Measurements from ENCODE around the gene POLR2J. TPM values are rescaled to one million over a fixed set of nuclear protein-coding genes. Genes with fewer than 3 reads are reported as not detected.

POLR2J gene
- total RNA-seq, 5 donors from 2014 or later (not counting 1 experiment from before 2014, with no cell fraction given), result 35.2 to 53.7 (median 42.3) TPM

DNA sequence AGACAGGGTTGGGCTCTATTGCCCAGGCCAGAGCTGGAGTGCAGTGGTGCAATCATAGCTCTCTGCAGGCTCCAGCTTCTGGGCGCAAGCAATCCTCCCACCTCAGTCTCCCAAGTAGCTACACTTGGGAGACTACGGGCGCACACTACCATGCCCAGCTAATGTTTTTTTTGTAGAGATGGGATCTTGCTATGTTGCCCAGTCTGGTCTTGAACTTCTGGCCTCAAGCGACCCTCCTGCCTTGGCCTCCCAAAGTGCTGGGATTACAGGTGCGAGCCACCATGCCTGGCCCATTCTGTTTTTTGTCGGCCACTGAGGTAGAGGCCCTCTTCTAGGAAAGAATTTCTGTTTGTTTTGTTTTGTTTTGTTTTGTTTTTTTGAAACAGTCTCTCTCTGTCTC lies 26.3 kb downstream of the POLR2J start:
- DNase-seq (no peak), ATAC-seq (replicated peaks in 1 of 4) (no peak)
- no peak overlapping the region for H3K4me3 Mint-ChIP-seq
- H3K4me1 Mint-ChIP-seq, result peaks cover 0 to 4% (median 0%) of the 10 kb centered on the region in 3 donors
- no peak overlapping the region for H3K27ac Mint-ChIP-seq
- ChIA-PET CTCF (interaction anchor here (0.7 kb wide), 3 partner anchors 37 to 1291 kb away, joined by 3 to 4 read pairs (median 4); no protein-coding TSS in a partner anchor), POLR2A (interaction anchor here in 1 of 2 donors (0.6 kb wide), 1 partner anchor 64 kb away, joined by 4 read pairs; no protein-coding TSS in a partner anchor)
- H3K9me3 Mint-ChIP-seq, result no peaks in the 10 kb centered on the region
- H3K4me3 ChIP-seq (ENCODE audit: control insufficient read depth in 1 of 2, extremely low read depth in 1 of 2, low read length in 1 of 2), result no peak overlapping the region
- H3K27me3 Mint-ChIP-seq, result no peaks in the 10 kb centered on the region
- H3K36me3 ChIP-seq (ENCODE audit: control insufficient read depth in 2 of 2, extremely low read depth in 1 of 2, insufficient read depth in 1 of 2, low read length in 1 of 2), result peaks cover 17 to 19% of the 10 kb centered on the region in 2 donors
- no peaks in the 10 kb centered on the region for H3K27me3 ChIP-seq (replicated peaks in 1 of 2; ENCODE audit: control insufficient read depth in 2 of 2, extremely low read depth in 1 of 2, insufficient read depth in 2 of 2, low read length in 1 of 2)
- peaks cover 0 to 3% of the 10 kb centered on the region in 2 experiments for H3K4me1 ChIP-seq (ENCODE audit: control insufficient read depth in 1 of 2, extremely low read depth in 1 of 2, insufficient read depth in 2 of 2, low read length in 2 of 2)
- H3K9me3 ChIP-seq, result no peaks in the 10 kb centered on the region
- 96% methylated on average over 4 of the region's 6 CpGs for WGBS (ENCODE audit: insufficient coverage)
- no peak overlapping the region for H3K27ac ChIP-seq (ENCODE audit: low read length)
- peaks cover 5% of the 10 kb centered on the region for H3K36me3 Mint-ChIP-seq

- Histone ChIP-seq H3K9me3 (no peaks in the 10 kb centered on the region), H3K27me3 (replicated peaks in 1 of 2; ENCODE audit: control insufficient read depth in 2 of 2, extremely low read depth in 1 of 2, insufficient read depth in 2 of 2, low read length in 1 of 2) (no peaks in the 10 kb centered on the region), H3K4me3 (ENCODE audit: control insufficient read depth in 1 of 2, extremely low read depth in 1 of 2, low read length in 1 of 2) (no peak overlapping the region), H3K4me1 (ENCODE audit: control insufficient read depth in 1 of 2, extremely low read depth in 1 of 2, insufficient read depth in 2 of 2, low read length in 2 of 2) (peaks cover 0 to 3% of the 10 kb centered on the region in 2 experiments), H3K27ac (ENCODE audit: low read length) (no peak overlapping the region), H3K36me3 (ENCODE audit: control insufficient read depth in 2 of 2, extremely low read depth in 1 of 2, insufficient read depth in 1 of 2, low read length in 1 of 2) (peaks cover 11 to 22% of the 10 kb centered on the region in 2 donors)
- Mint-ChIP-seq H3K27me3 (no peaks in the 10 kb centered on the region), H3K4me3 (no peak overlapping the region), H3K4me1 (peaks cover 0 to 4% (median 0%) of the 10 kb centered on the region in 3 donors), H3K36me3 (peaks cover 5% of the 10 kb centered on the region), H3K27ac (no peak overlapping the region), H3K9me3 (no peaks in the 10 kb centered on the region)
- no peak for ATAC-seq (replicated peaks in 1 of 4)
- DNase-seq, result no peak
- CTCF ChIA-PET, result interaction anchor here (0.5 to 1.0 kb wide), 4 partner anchors 36 to 1290 kb away, joined by 3 to 7 read pairs (median 4); no protein-coding TSS in a partner anchor
- WGBS (ENCODE audit: insufficient coverage), result 95% methylated on average over 20 of the region's 23 CpGs
- POLR2A ChIA-PET, result no interaction called here
Measured at GRCh38 chr7:102451371-102452054, 27.2 kb downstream of the POLR2J start.

GRCh38 chr7:102450242-102450641 lies 28.5 kb downstream of the POLR2J start:
- Mint-ChIP-seq H3K9me3 (no peaks in the 10 kb centered on the region), H3K27me3 (no peaks in the 10 kb centered on the region), H3K27ac (no peak overlapping the region), H3K4me1 (peaks cover 0 to 4% (median 3%) of the 10 kb centered on the region in 3 donors), H3K4me3 (no peak overlapping the region), H3K36me3 (peaks cover 5% of the 10 kb centered on the region)
- no peak overlapping the region for H3K4me3 ChIP-seq (ENCODE audit: control insufficient read depth in 1 of 2, extremely low read depth in 1 of 2, low read length in 1 of 2)
- no peaks in the 10 kb centered on the region for H3K27me3 ChIP-seq (replicated peaks in 1 of 2; ENCODE audit: control insufficient read depth in 2 of 2, extremely low read depth in 1 of 2, insufficient read depth in 2 of 2, low read length in 1 of 2)
- ATAC-seq (replicated peaks in 1 of 4), result peak; percentile 86 to 98 (median 89)
- CTCF ChIA-PET, result interaction anchor here (0.5 to 1.9 kb wide), 11 partner anchors 13 to 53 kb away, joined by 3 to 13 read pairs (median 4); no protein-coding TSS in a partner anchor
- 73% methylated on average over 6 of the region's 6 CpGs for WGBS (ENCODE audit: insufficient coverage)
- POLR2A ChIA-PET, result no interaction called here
- peak in 34 of 35 experiments; percentile 20 to 71 (median 48) for DNase-seq
- no peaks in the 10 kb centered on the region for H3K9me3 ChIP-seq
- peaks cover 0 to 3% of the 10 kb centered on the region in 2 experiments for H3K4me1 ChIP-seq (ENCODE audit: control insufficient read depth in 1 of 2, extremely low read depth in 1 of 2, insufficient read depth in 2 of 2, low read length in 2 of 2)
- H3K27ac ChIP-seq (ENCODE audit: low read length), result no peak overlapping the region
- H3K36me3 ChIP-seq (ENCODE audit: control insufficient read depth in 2 of 2, extremely low read depth in 1 of 2, insufficient read depth in 1 of 2, low read length in 1 of 2), result peaks cover 8 to 18% of the 10 kb centered on the region in 2 donors

GRCh38 chr7:102449136-102449535 lies 29.6 kb downstream of the POLR2J start:
- peaks cover 11 to 21% of the 10 kb centered on the region in 2 donors for H3K36me3 ChIP-seq (ENCODE audit: control insufficient read depth in 2 of 2, extremely low read depth in 1 of 2, insufficient read depth in 1 of 2, low read length in 1 of 2)
- POLR2A ChIA-PET, result interaction anchor here in 1 of 2 donors (0.7 kb wide), 1 partner anchor 12 kb away, joined by 3 read pairs; no protein-coding TSS in a partner anchor
- ATAC-seq (replicated peaks in 1 of 4) (no peak), DNase-seq (no peak)
- no peak overlapping the region for H3K4me3 Mint-ChIP-seq
- H3K4me3 ChIP-seq (ENCODE audit: control insufficient read depth in 1 of 2, extremely low read depth in 1 of 2, low read length in 1 of 2), result no peak overlapping the region
- H3K27ac Mint-ChIP-seq, result no peak overlapping the region
- no peaks in the 10 kb centered on the region for H3K27me3 ChIP-seq (replicated peaks in 1 of 2; ENCODE audit: control insufficient read depth in 2 of 2, extremely low read depth in 1 of 2, insufficient read depth in 2 of 2, low read length in 1 of 2)
- H3K27me3 Mint-ChIP-seq, result no peaks in the 10 kb centered on the region
- peaks cover 0 to 3% of the 10 kb centered on the region in 2 experiments for H3K4me1 ChIP-seq (ENCODE audit: control insufficient read depth in 1 of 2, extremely low read depth in 1 of 2, insufficient read depth in 2 of 2, low read length in 2 of 2)
- CTCF ChIA-PET, result interaction anchor here (1.3 to 1.9 kb wide), 3 partner anchors 30 to 45 kb away, joined by 3 to 13 read pairs (median 9); no protein-coding TSS in a partner anchor
- peaks cover 0 to 4% (median 3%) of the 10 kb centered on the region in 3 donors for H3K4me1 Mint-ChIP-seq
- H3K9me3 Mint-ChIP-seq, result no peaks in the 10 kb centered on the region
- 97% methylated on average over 15 of the region's 15 CpGs for WGBS (ENCODE audit: insufficient coverage)
- no peak overlapping the region for H3K27ac ChIP-seq (ENCODE audit: low read length)
- no peaks in the 10 kb centered on the region for H3K9me3 ChIP-seq
- H3K36me3 Mint-ChIP-seq, result peaks cover 10% of the 10 kb centered on the region

GRCh38 chr7:102447311-102447710 lies 31.4 kb downstream of the POLR2J start:
- Mint-ChIP-seq H3K4me3 (no peak overlapping the region), H3K9me3 (no peaks in the 10 kb centered on the region), H3K27me3 (no peaks in the 10 kb centered on the region), H3K27ac (no peak overlapping the region), H3K4me1 (peaks cover 0 to 4% (median 3%) of the 10 kb centered on the region in 3 donors), H3K36me3 (peaks cover 10% of the 10 kb centered on the region)
- DNase-seq (no peak), ATAC-seq (replicated peaks in 1 of 4) (no peak)
- Histone ChIP-seq H3K9me3 (no peaks in the 10 kb centered on the region), H3K27ac (ENCODE audit: low read length) (no peak overlapping the region), H3K4me1 (ENCODE audit: control insufficient read depth in 1 of 2, extremely low read depth in 1 of 2, insufficient read depth in 2 of 2, low read length in 2 of 2) (peaks cover 0 to 3% of the 10 kb centered on the region in 2 experiments), H3K27me3 (replicated peaks in 1 of 2; ENCODE audit: control insufficient read depth in 2 of 2, extremely low read depth in 1 of 2, insufficient read depth in 2 of 2, low read length in 1 of 2) (no peaks in the 10 kb centered on the region), H3K36me3 (ENCODE audit: control insufficient read depth in 2 of 2, extremely low read depth in 1 of 2, insufficient read depth in 1 of 2, low read length in 1 of 2) (peaks cover 11 to 21% of the 10 kb centered on the region in 2 donors), H3K4me3 (ENCODE audit: control insufficient read depth in 1 of 2, extremely low read depth in 1 of 2, low read length in 1 of 2) (no peak overlapping the region)
- POLR2A ChIA-PET, result no interaction called here
- 95% methylated on average over 13 of the region's 14 CpGs for WGBS (ENCODE audit: insufficient coverage)
- CTCF ChIA-PET, result no interaction called here

DNA sequence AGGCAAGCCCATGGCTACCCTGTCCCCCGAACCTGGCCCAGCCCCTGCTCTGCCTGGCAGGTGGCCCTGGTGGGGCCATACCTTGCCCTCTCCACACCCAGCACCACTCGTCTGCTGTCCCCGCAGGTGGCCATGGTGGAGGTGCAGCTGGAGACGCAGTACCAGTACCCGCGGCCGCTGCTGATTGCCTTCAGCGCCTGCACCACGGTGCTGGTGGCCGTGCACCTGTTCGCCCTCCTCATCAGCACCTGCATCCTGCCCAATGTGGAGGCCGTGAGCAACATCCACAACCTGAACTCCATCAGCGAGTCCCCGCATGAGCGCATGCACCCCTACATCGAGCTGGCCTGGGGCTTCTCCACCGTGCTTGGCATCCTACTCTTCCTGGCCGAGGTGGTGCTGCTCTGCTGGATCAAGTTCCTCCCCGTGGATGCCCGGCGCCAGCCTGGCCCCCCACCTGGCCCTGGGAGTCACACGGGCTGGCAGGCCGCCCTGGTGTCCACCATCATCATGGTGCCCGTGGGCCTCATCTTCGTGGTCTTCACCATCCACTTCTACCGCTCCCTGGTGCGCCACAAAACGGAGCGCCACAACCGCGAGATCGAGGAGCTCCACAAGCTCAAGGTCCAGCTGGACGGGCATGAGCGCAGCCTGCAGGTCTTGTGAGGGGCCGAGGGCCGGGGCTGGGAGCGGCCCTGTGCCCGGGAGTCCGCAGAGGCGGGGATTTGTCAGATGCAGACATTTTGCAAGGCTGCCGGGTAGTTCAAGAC lies 32.1 kb downstream of the POLR2J start:
- DNase-seq, result no peak
- WGBS (ENCODE audit: insufficient coverage), result 97% methylated on average over 39 of the region's 41 CpGs
- H3K27me3 Mint-ChIP-seq, result no peaks in the 10 kb centered on the region
- no peak overlapping the region for H3K27ac Mint-ChIP-seq
- no peak for ATAC-seq (replicated peaks in 1 of 4)
- Histone ChIP-seq H3K27me3 (replicated peaks in 1 of 2; ENCODE audit: control insufficient read depth in 2 of 2, extremely low read depth in 1 of 2, insufficient read depth in 2 of 2, low read length in 1 of 2) (no peaks in the 10 kb centered on the region), H3K9me3 (no peaks in the 10 kb centered on the region), H3K27ac (ENCODE audit: low read length) (no peak overlapping the region), H3K4me1 (ENCODE audit: control insufficient read depth in 1 of 2, extremely low read depth in 1 of 2, insufficient read depth in 2 of 2, low read length in 2 of 2) (peaks cover 0 to 3% of the 10 kb centered on the region in 2 experiments), H3K4me3 (ENCODE audit: control insufficient read depth in 1 of 2, extremely low read depth in 1 of 2, low read length in 1 of 2) (no peak overlapping the region), H3K36me3 (ENCODE audit: control insufficient read depth in 2 of 2, extremely low read depth in 1 of 2, insufficient read depth in 1 of 2, low read length in 1 of 2) (peaks cover 11 to 21% of the 10 kb centered on the region in 2 donors)
- POLR2A ChIA-PET, result no interaction called here
- no peaks in the 10 kb centered on the region for H3K9me3 Mint-ChIP-seq
- H3K36me3 Mint-ChIP-seq, result peaks cover 15% of the 10 kb centered on the region
- H3K4me3 Mint-ChIP-seq, result no peak overlapping the region
- CTCF ChIA-PET, result interaction anchor here in 1 of 2 donors (0.7 kb wide), 1 partner anchor 20 kb away, joined by 5 read pairs; no protein-coding TSS in a partner anchor
- peaks cover 0 to 5% (median 4%) of the 10 kb centered on the region in 3 donors for H3K4me1 Mint-ChIP-seq
